Suprapubic skin (tissue), 4 donors: ENCODE data around the gene NME3. TPM values are rescaled to one million over a fixed set of nuclear protein-coding genes. Genes with fewer than 3 reads are reported as not detected.

Source experiments
- DNase-seq, 2 donors: peaks; one replicate each; pipeline ENCODE4 v3.0.0-alpha.2; 2019; ENCODE audit warnings: low spot score in 2 of 2
- H3K27ac ChIP-seq: fragments of 200-600 bp; sonication (generic); one replicate; pipeline ENCODE4 v1.5.1; 2019
- H3K27me3 ChIP-seq: fragments of 200-600 bp; sonication (generic); one replicate; pipeline ENCODE4 v1.5.1; 2019
- H3K36me3 ChIP-seq: fragments of 200-600 bp; sonication (generic); one replicate; pipeline ENCODE4 v1.5.1; 2019
- H3K4me1 ChIP-seq: fragments of 200-600 bp; sonication (generic); one replicate; pipeline ENCODE4 v1.5.1; 2019
- H3K4me3 ChIP-seq: fragments of 200-600 bp; sonication (generic); one replicate; pipeline ENCODE4 v1.5.1; 2019; ENCODE audit warnings: mild to moderate bottlenecking
- H3K9me3 ChIP-seq: fragments of 200-600 bp; sonication (generic); one replicate; pipeline ENCODE4 v1.5.1; 2019
- EP300 ChIP-seq: sonication (generic); formaldehyde crosslinking; IDR thresholded peaks from one replicate; pipeline ENCODE4 v1.6.1; 2017; ENCODE audit warnings: antibody characterized with exemption
- POLR2A ChIP-seq, 2 donors: fragments of 450-650 bp; IDR thresholded peaks; one replicate each; pipeline ENCODE4 v1.6.1; 2017; ENCODE audit warnings: antibody characterized with exemption in 2 of 2, mild to moderate bottlenecking in 2 of 2, moderate library complexity in 2 of 2
- POLR2AphosphoS5 ChIP-seq, 3 donors: sonication (generic); formaldehyde crosslinking; IDR thresholded peaks; one replicate each; pipeline ENCODE4 v1.6.1; 2017; ENCODE audit warnings: antibody characterized with exemption in 3 of 3
- WGBS: methylation state at CpG from one replicate; pipeline ENCODE4 v1.1.5; 2018; 5-methylcytosine and 5-hydroxymethylcytosine counted together
- total RNA-seq, 4 donors: library from RNA; depleted of rRNA; stranded (reverse); fragments of >200 nt; gene quantifications; one replicate each; pipeline ENCODE4 v1.1.0, GENCODE V29; 2016
- TF ChIP-seq, protein P1 (sequence below), 2 donors: fragments of 200-600 bp in 1 of 2; fragments of 450-650 bp in 1 of 2; sonication (generic) in 1 of 2; IDR thresholded peaks; one replicate each; pipeline ENCODE4 v1.5.1; 2016 to 2019; ENCODE audit warnings: antibody characterized with exemption in 2 of 2, mild to moderate bottlenecking in 1 of 2, moderate library complexity in 1 of 2

Gene NME3
- total RNA-seq, 4 donors from 2014 or later: 76.9 to 115 (median 103) TPM

DNA sequence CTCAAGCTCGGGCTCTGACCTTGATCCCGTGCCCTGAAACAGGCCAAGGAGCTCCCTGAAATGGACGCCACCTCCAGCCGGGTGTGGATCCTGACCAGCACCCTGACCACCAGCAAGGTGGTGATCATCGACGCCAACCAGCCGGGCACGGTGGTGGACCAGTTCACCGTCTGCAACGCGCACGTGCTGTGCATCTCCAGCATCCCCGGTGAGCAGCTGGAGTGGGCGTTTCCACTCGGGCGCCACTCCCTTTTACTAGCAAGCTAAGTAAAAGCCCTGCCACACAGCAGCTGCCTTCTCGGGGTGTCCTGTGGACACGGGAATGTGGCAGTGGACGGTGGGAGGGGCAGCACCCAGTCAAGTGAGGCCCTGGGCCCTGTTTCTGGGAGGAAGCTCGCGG lies 6.4 kb downstream of the NME3 start:
- 73% methylated on average over 15 of the region's 21 CpGs for WGBS
- TF ChIP-seq EP300: no peak
- TF ChIP-seq, protein P1, sequence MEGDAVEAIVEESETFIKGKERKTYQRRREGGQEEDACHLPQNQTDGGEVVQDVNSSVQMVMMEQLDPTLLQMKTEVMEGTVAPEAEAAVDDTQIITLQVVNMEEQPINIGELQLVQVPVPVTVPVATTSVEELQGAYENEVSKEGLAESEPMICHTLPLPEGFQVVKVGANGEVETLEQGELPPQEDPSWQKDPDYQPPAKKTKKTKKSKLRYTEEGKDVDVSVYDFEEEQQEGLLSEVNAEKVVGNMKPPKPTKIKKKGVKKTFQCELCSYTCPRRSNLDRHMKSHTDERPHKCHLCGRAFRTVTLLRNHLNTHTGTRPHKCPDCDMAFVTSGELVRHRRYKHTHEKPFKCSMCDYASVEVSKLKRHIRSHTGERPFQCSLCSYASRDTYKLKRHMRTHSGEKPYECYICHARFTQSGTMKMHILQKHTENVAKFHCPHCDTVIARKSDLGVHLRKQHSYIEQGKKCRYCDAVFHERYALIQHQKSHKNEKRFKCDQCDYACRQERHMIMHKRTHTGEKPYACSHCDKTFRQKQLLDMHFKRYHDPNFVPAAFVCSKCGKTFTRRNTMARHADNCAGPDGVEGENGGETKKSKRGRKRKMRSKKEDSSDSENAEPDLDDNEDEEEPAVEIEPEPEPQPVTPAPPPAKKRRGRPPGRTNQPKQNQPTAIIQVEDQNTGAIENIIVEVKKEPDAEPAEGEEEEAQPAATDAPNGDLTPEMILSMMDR (IDR thresholded peaks at IDR 0.05): no peak
- TF ChIP-seq POLR2AphosphoS5 (IDR thresholded peaks at IDR 0.05): no peak
- TF ChIP-seq POLR2A (IDR thresholded peaks at IDR 0.05): no peak

DNA sequence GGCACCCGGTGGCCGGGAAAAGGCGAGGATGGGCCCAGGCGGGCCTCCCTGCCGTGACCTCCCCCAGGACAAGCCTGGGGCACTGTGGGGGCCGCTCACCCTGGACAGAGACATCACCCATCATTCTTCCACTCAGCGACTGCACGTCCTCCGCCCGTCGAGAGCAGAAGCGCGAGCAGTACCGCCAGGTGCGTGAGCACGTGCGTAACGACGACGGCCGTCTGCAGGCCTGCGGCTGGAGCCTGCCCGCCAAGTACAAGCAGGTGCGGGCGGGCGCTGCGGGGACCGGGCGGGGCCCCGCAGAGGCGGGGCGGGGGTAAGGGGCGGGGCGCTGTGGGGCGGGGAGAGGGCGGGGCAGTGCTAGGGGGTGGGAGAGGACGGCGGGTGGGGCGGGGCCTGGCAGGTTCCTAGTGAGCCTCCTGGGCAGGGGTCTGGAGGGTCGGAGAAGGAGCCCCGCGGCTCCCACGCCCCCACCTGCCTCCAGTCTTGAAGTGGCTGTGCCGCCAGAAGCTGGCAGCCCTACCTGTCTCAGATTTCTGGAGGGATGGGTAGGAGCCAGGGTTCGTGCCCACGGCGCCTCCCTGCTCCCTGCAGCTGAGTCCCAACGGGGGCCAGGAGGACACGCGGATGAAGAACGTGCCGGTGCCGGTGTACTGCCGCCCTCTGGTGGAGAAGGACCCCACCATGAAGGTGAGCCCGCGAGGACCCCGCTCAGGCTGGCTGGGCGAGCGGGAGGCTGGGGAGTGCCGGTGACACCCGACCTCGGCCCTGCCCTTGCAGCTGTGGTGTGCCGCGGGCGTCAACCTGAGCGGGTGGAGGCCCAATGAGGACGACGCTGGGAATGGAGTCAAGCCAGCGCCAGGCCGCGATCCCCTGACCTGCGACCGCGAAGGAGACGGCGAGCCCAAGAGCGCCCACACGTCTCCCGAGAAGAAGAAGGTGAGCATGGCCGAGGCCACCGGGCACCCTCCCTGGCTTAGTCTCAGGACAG lies 7.5 kb downstream of the NME3 start:
- Histone ChIP-seq H3K36me3 (peaks cover 96% of the 10 kb centered on the region), H3K9me3 (no peaks in the 10 kb centered on the region), H3K27me3 (no peaks in the 10 kb centered on the region), H3K4me3 (no peak overlapping the region), H3K27ac (no peak overlapping the region), H3K4me1 (peaks cover 8% of the 10 kb centered on the region)
- no peak for DNase-seq
- TF ChIP-seq, protein P1 (IDR thresholded peaks at IDR 0.05): peak in 1 of 2 donors; percentile 27
- no peak for TF ChIP-seq POLR2A (IDR thresholded peaks at IDR 0.05)
- WGBS: 55% methylated on average over 15 of the region's 81 CpGs

More for the DNA sequence above, 6.4 kb downstream of the NME3 start:
- H3K9me3 ChIP-seq: no peaks in the 10 kb centered on the region
- peaks cover 84% of the 10 kb centered on the region for H3K36me3 ChIP-seq
- DNase-seq: no peak
- H3K27me3 ChIP-seq: no peaks in the 10 kb centered on the region
- H3K27ac ChIP-seq: no peak overlapping the region
- peaks cover 17% of the 10 kb centered on the region for H3K4me1 ChIP-seq
- H3K4me3 ChIP-seq: no peak overlapping the region

DNA sequence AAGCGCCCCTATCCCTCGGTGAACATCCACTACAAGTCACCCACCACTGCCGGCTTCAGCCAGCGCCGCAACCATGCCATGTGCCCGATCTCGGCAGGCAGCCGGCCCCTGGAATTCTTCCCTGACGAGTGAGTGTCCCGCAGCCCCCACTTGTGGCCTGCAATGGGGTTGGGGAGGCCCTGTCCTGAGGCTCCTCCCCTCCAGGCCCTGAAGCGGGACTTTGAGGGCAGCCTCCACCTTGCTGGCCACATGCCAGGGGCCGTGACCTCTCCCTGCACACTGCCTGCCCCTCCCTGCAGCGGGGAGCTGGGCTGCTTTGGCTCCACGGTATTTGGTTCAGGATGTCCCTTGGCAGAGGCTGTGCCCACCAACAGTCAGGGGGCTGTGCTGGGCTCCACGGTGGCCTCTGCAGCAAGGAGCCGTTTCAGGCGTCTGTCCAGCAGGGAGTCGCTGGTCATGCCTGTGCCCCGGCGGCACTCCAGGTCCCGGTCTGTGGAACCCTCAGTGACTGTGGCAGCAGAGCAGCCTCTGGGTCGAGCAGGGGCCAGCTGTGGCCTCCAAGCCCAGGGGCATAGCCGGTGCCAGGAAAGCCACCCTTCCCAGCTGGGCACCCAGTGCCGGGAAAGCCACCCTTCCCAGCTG lies 8.3 kb downstream of the NME3 start:
- 70% methylated on average over 7 of the region's 24 CpGs for WGBS
- Histone ChIP-seq H3K27ac (no peak overlapping the region), H3K4me3 (no peak overlapping the region), H3K9me3 (no peaks in the 10 kb centered on the region), H3K36me3 (peaks cover 94% of the 10 kb centered on the region), H3K4me1 (peaks cover 8% of the 10 kb centered on the region), H3K27me3 (no peaks in the 10 kb centered on the region)
- TF ChIP-seq, protein P1 (IDR thresholded peaks at IDR 0.05): no peak
- TF ChIP-seq POLR2A (IDR thresholded peaks at IDR 0.05): no peak
- no peak for TF ChIP-seq POLR2AphosphoS5 (IDR thresholded peaks at IDR 0.05)
- no peak for TF ChIP-seq EP300
- no peak for DNase-seq

DNA sequence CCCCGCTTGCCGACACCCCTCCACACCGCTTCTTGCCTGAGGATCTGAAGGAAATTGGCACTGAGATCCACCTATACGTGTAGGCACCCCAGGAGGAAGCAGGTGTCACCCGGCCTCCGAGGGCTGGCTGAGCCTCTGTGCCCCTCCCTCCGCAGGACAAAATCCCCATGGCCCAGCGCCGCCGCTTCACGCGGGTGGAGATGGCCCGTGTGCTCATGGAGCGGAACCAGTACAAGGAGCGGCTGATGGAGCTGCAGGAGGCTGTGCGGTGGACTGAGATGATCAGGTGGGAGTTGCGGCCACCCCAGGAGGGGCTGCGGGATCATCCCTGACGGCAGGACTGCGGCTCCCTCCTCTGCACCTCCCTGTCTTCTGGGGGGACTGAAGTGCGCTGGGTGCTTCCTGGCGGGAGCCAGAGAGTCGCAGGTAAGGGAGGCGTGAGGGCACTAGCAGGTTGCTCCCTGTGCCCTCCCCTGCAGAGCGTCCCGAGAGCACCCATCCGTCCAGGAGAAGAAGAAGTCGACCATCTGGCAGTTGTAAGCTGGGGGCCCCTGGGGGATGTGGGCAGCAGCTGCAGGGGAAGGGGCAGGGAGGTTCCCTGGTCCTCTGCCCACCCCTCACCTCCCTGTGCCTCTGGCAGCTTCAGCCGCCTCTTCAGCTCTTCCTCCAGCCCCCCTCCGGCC lies 9.0 kb downstream of the NME3 start:
- Histone ChIP-seq H3K27me3 (no peaks in the 10 kb centered on the region), H3K36me3 (peaks cover 94% of the 10 kb centered on the region), H3K27ac (no peak overlapping the region), H3K4me1 (peaks cover 8% of the 10 kb centered on the region), H3K4me3 (no peak overlapping the region), H3K9me3 (no peaks in the 10 kb centered on the region)
- no peak for TF ChIP-seq EP300
- TF ChIP-seq POLR2A (IDR thresholded peaks at IDR 0.05): no peak
- TF ChIP-seq, protein P1 (IDR thresholded peaks at IDR 0.05): no peak
- TF ChIP-seq POLR2AphosphoS5 (IDR thresholded peaks at IDR 0.05): no peak
- WGBS: 85% methylated on average over 12 of the region's 30 CpGs
- DNase-seq: no peak

DNA sequence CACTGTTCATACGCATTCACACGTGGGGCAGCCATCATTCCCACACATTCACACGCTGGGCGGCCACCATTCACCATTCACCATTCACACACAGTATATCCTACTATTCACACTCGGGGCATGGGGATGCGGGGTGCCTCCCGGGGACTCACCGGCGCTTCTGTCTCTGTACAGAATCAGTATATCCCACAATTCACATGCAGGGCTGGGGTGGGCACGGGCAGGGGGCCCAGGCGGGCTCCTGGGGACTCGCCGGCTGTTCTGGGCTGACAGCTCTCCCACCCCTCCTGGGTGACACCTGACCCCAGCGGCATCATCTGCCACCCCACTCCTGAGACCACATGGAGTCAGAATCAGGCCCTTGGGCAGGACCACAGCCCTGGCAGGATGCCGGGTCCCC lies 9.6 kb downstream of the NME3 start:
- Histone ChIP-seq H3K9me3 (no peaks in the 10 kb centered on the region), H3K4me1 (peaks cover 8% of the 10 kb centered on the region), H3K36me3 (peaks cover 88% of the 10 kb centered on the region), H3K27ac (no peak overlapping the region), H3K27me3 (no peaks in the 10 kb centered on the region), H3K4me3 (no peak overlapping the region)
- TF ChIP-seq, protein P1 (IDR thresholded peaks at IDR 0.05): no peak
- no peak for TF ChIP-seq POLR2A (IDR thresholded peaks at IDR 0.05)
- no peak for TF ChIP-seq EP300
- no peak for TF ChIP-seq POLR2AphosphoS5 (IDR thresholded peaks at IDR 0.05)
- 90% methylated on average over 7 of the region's 15 CpGs for WGBS
- DNase-seq: no peak
